Memory B cell (primary cell): Measurements from ENCODE around the gene GALNT6.
"Not testable (repeated sequence)": the region's sequence is repeated elsewhere in the genome, so short reads cannot be mapped to it uniquely, and the experiment has no call there.

Source experiments
- ATAC-seq: fragments of 150-1000 bp; cut with Tn5 transposase; 2 replicates; pipeline ENCODE4 v1.10.0; 2021; ENCODE audit warnings: low read depth, mild to moderate bottlenecking, moderate library complexity
- DNase-seq, 2 donors: peaks; one replicate each; pipeline ENCODE4 v3.0.0; 2022; ENCODE audit warnings: low spot score in 2 of 2
- H3K27ac Mint-ChIP-seq: one replicate; pipeline ENCODE4 v1.8.0; 2022; ENCODE audit warnings: mild to moderate bottlenecking, moderate library complexity, mixed read lengths
- H3K27me3 Mint-ChIP-seq: one replicate; pipeline ENCODE4 v1.8.0; 2022; ENCODE audit warnings: mixed read lengths
- H3K36me3 Mint-ChIP-seq: one replicate; pipeline ENCODE4 v1.8.0; 2022; ENCODE audit warnings: mild to moderate bottlenecking, mixed read lengths
- H3K4me1 Mint-ChIP-seq: one replicate; pipeline ENCODE4 v1.8.0; 2022; ENCODE audit warnings: mixed read lengths
- H3K4me3 Mint-ChIP-seq: one replicate; pipeline ENCODE4 v1.8.0; 2022; ENCODE audit warnings: mild to moderate bottlenecking, moderate library complexity, mixed read lengths
- H3K9me3 Mint-ChIP-seq: one replicate; pipeline ENCODE4 v1.8.0; 2022; ENCODE audit warnings: mixed read lengths

Gene GALNT6

GRCh38 chr12:51342416-51342815 is 48.8 kb downstream of the GALNT6 start:
- Mint-ChIP-seq H3K27ac (no peak overlapping the region), H3K27me3 (no peaks in the 10 kb centered on the region), H3K9me3 (no peaks in the 10 kb centered on the region), H3K4me3 (no peak overlapping the region), H3K36me3 (no peaks in the 10 kb centered on the region), H3K4me1 (peaks cover 27% of the 10 kb centered on the region)
- no peak for ATAC-seq
- no peak for DNase-seq

- peaks cover 2% of the 10 kb centered on the region for H3K27me3 Mint-ChIP-seq
- H3K9me3 Mint-ChIP-seq, result no peaks in the 10 kb centered on the region
- DNase-seq, result peak; percentile 72 to 79
- no peaks in the 10 kb centered on the region for H3K36me3 Mint-ChIP-seq
- H3K4me3 Mint-ChIP-seq, result peak overlapping the region; percentile 46
- no peak overlapping the region for H3K27ac Mint-ChIP-seq
- peak; percentile 83 for ATAC-seq
- peaks cover 31% of the 10 kb centered on the region for H3K4me1 Mint-ChIP-seq
These were observed 49.8 kb downstream of the GALNT6 start for GRCh38 chr12:51341251-51342007.

GRCh38 chr12:51339750-51340149 is 51.5 kb downstream of the GALNT6 start:
- DNase-seq, result no peak
- Mint-ChIP-seq H3K9me3 (no peaks in the 10 kb centered on the region), H3K27ac (no peak overlapping the region), H3K4me1 (peaks cover 32% of the 10 kb centered on the region), H3K27me3 (peaks cover 2% of the 10 kb centered on the region), H3K36me3 (no peaks in the 10 kb centered on the region), H3K4me3 (no peak overlapping the region)
- ATAC-seq, result no peak

- H3K27me3 Mint-ChIP-seq, DNase-seq, H3K27ac Mint-ChIP-seq, H3K36me3 Mint-ChIP-seq, ATAC-seq, H3K9me3 Mint-ChIP-seq, H3K4me3 Mint-ChIP-seq: not testable (repeated sequence)
- H3K4me1 Mint-ChIP-seq, result peaks cover 15% of the 10 kb centered on the region
These were observed 53.9 kb downstream of the GALNT6 start for GRCh38 chr12:51337336-51337735.

GRCh38 chr12:51335931-51336330 is 55.3 kb downstream of the GALNT6 start:
- peaks cover 12% of the 10 kb centered on the region for H3K4me1 Mint-ChIP-seq
- peaks cover 2% of the 10 kb centered on the region for H3K27me3 Mint-ChIP-seq
- no peaks in the 10 kb centered on the region for H3K36me3 Mint-ChIP-seq
- no peaks in the 10 kb centered on the region for H3K9me3 Mint-ChIP-seq
- ATAC-seq, result no peak
- no peak overlapping the region for H3K27ac Mint-ChIP-seq
- H3K4me3 Mint-ChIP-seq, result no peak overlapping the region
- no peak for DNase-seq

GRCh38 chr12:51334764-51335163 is 56.4 kb downstream of the GALNT6 start:
- no peak overlapping the region for H3K4me3 Mint-ChIP-seq
- no peaks in the 10 kb centered on the region for H3K9me3 Mint-ChIP-seq
- no peaks in the 10 kb centered on the region for H3K36me3 Mint-ChIP-seq
- ATAC-seq (no peak), DNase-seq (no peak)
- peaks cover 14% of the 10 kb centered on the region for H3K4me1 Mint-ChIP-seq
- peaks cover 2% of the 10 kb centered on the region for H3K27me3 Mint-ChIP-seq
- H3K27ac Mint-ChIP-seq, result no peak overlapping the region

GRCh38 chr12:51333536-51333935 is 57.7 kb downstream of the GALNT6 start:
- peaks cover 2% of the 10 kb centered on the region for H3K27me3 Mint-ChIP-seq
- no peak for ATAC-seq
- DNase-seq, result no peak
- no peaks in the 10 kb centered on the region for H3K36me3 Mint-ChIP-seq
- H3K27ac Mint-ChIP-seq, result no peak overlapping the region
- H3K9me3 Mint-ChIP-seq, result no peaks in the 10 kb centered on the region
- peaks cover 18% of the 10 kb centered on the region for H3K4me1 Mint-ChIP-seq
- no peak overlapping the region for H3K4me3 Mint-ChIP-seq

- peak overlapping the region; percentile 2 for H3K4me3 Mint-ChIP-seq
- peaks cover 29% of the 10 kb centered on the region for H3K4me1 Mint-ChIP-seq
- ATAC-seq (no peak), DNase-seq (no peak)
- H3K36me3 Mint-ChIP-seq, result no peaks in the 10 kb centered on the region
- no peaks in the 10 kb centered on the region for H3K27me3 Mint-ChIP-seq
- no peak overlapping the region for H3K27ac Mint-ChIP-seq
- no peaks in the 10 kb centered on the region for H3K9me3 Mint-ChIP-seq
These were observed 61.0 kb downstream of the GALNT6 start for GRCh38 chr12:51330186-51330585.

- H3K27me3 Mint-ChIP-seq, result no peaks in the 10 kb centered on the region
- ATAC-seq (no peak), DNase-seq (no peak)
- no peak overlapping the region for H3K27ac Mint-ChIP-seq
- H3K4me1 Mint-ChIP-seq, result peaks cover 34% of the 10 kb centered on the region
- H3K36me3 Mint-ChIP-seq, result peaks cover 1% of the 10 kb centered on the region
- H3K4me3 Mint-ChIP-seq, result peak overlapping the region; percentile 2
- no peaks in the 10 kb centered on the region for H3K9me3 Mint-ChIP-seq
These were observed 61.5 kb downstream of the GALNT6 start for GRCh38 chr12:51329742-51330141.

GRCh38 chr12:51328587-51328986 is 62.6 kb downstream of the GALNT6 start:
- no peak overlapping the region for H3K4me3 Mint-ChIP-seq
- no peaks in the 10 kb centered on the region for H3K27me3 Mint-ChIP-seq
- H3K9me3 Mint-ChIP-seq, result no peaks in the 10 kb centered on the region
- DNase-seq (no peak), ATAC-seq (no peak)
- peaks cover 1% of the 10 kb centered on the region for H3K36me3 Mint-ChIP-seq
- no peak overlapping the region for H3K27ac Mint-ChIP-seq
- peaks cover 34% of the 10 kb centered on the region for H3K4me1 Mint-ChIP-seq

- ATAC-seq (peak; percentile 40), DNase-seq (peak in 1 of 2 donors; percentile 30)
- H3K27ac Mint-ChIP-seq, result peak overlapping the region; percentile 58
- H3K36me3 Mint-ChIP-seq, result peaks cover 11% of the 10 kb centered on the region
- H3K4me1 Mint-ChIP-seq, result peaks cover 46% of the 10 kb centered on the region
- H3K9me3 Mint-ChIP-seq, result no peaks in the 10 kb centered on the region
- H3K27me3 Mint-ChIP-seq, result no peaks in the 10 kb centered on the region
- peak overlapping the region; percentile 21 for H3K4me3 Mint-ChIP-seq
These were observed 64.3 kb downstream of the GALNT6 start for GRCh38 chr12:51326698-51327439.

GRCh38 chr12:51324953-51325352 is 66.3 kb downstream of the GALNT6 start:
- Mint-ChIP-seq H3K27me3 (no peaks in the 10 kb centered on the region), H3K27ac (peak overlapping the region; percentile 79), H3K36me3 (peaks cover 14% of the 10 kb centered on the region), H3K4me1 (peaks cover 57% of the 10 kb centered on the region), H3K4me3 (peak overlapping the region; percentile 70), H3K9me3 (no peaks in the 10 kb centered on the region)
- ATAC-seq, result no peak
- DNase-seq, result no peak

GRCh38 chr12:51323966-51324895 is 67.0 kb downstream of the GALNT6 start, which contains the start of gene BIN2:
TSS of gene BIN2 (minus strand) at chr12:51324174. CDS start at chr12:51324102, 72 bp downstream.
- Mint-ChIP-seq H3K36me3 (peaks cover 14% of the 10 kb centered on the region), H3K27me3 (no peaks in the 10 kb centered on the region), H3K27ac (peak within 1 kb of the TSS; percentile 79), H3K9me3 (no peaks in the 10 kb centered on the region), H3K4me3 (peak within 1 kb of the TSS; percentile 88), H3K4me1 (peaks cover 57% of the 10 kb centered on the region)
- ATAC-seq (peak; percentile 86), DNase-seq (peak; percentile 77 to 86)
